ENCODE data around the gene MX1.

The MX1 gene

GRCh38 chr21:41500363-41500762, 74.3 kb downstream of the MX1 start:
- ATAC-seq = no peak
- TF ChIP-seq CSDC2 (CRISPR knock-in tag; IDR thresholded peaks at IDR 0.05) (no peak), CREB5 (CRISPR knock-in tag; IDR thresholded peaks at IDR 0.05; ENCODE audit: low read depth) (no peak), ZNF8 (CRISPR knock-in tag; IDR thresholded peaks at IDR 0.05) (no peak), GLIS3 (CRISPR knock-in tag; IDR thresholded peaks at IDR 0.05) (no peak), ZFP3 (CRISPR knock-in tag; IDR thresholded peaks at IDR 0.05) (no peak), PATZ1 (CRISPR knock-in tag; IDR thresholded peaks at IDR 0.05; ENCODE audit: borderline replicate concordance) (no peak), TCF4 (CRISPR knock-in tag; IDR thresholded peaks at IDR 0.05; ENCODE audit: borderline replicate concordance) (no peak), OSR1 (CRISPR knock-in tag; IDR thresholded peaks at IDR 0.05) (no peak), SNAI2 (CRISPR knock-in tag; IDR thresholded peaks at IDR 0.05) (no peak), RARB (CRISPR knock-in tag; IDR thresholded peaks at IDR 0.05) (no peak), PPARA (CRISPR knock-in tag; IDR thresholded peaks at IDR 0.05; ENCODE audit: borderline replicate concordance) (no peak), ZC3H10 (CRISPR knock-in tag; IDR thresholded peaks at IDR 0.05) (no peak)
- TF ChIP-seq, protein P1, sequence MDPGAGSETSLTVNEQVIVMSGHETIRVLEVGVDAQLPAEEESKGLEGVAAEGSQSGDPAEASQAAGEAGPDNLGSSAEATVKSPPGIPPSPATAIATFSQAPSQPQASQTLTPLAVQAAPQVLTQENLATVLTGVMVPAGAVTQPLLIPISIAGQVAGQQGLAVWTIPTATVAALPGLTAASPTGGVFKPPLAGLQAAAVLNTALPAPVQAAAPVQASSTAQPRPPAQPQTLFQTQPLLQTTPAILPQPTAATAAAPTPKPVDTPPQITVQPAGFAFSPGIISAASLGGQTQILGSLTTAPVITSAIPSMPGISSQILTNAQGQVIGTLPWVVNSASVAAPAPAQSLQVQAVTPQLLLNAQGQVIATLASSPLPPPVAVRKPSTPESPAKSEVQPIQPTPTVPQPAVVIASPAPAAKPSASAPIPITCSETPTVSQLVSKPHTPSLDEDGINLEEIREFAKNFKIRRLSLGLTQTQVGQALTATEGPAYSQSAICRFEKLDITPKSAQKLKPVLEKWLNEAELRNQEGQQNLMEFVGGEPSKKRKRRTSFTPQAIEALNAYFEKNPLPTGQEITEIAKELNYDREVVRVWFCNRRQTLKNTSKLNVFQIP (CRISPR knock-in tag; IDR thresholded peaks at IDR 0.05; ENCODE audit: borderline replicate concordance, low read depth) = no peak
- TF ChIP-seq, protein P2, sequence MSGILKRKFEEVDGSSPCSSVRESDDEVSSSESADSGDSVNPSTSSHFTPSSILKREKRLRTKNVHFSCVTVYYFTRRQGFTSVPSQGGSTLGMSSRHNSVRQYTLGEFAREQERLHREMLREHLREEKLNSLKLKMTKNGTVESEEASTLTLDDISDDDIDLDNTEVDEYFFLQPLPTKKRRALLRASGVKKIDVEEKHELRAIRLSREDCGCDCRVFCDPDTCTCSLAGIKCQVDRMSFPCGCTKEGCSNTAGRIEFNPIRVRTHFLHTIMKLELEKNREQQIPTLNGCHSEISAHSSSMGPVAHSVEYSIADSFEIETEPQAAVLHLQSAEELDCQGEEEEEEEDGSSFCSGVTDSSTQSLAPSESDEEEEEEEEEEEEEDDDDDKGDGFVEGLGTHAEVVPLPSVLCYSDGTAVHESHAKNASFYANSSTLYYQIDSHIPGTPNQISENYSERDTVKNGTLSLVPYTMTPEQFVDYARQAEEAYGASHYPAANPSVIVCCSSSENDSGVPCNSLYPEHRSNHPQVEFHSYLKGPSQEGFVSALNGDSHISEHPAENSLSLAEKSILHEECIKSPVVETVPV (CRISPR knock-in tag; IDR thresholded peaks at IDR 0.05) = no peak

DNA sequence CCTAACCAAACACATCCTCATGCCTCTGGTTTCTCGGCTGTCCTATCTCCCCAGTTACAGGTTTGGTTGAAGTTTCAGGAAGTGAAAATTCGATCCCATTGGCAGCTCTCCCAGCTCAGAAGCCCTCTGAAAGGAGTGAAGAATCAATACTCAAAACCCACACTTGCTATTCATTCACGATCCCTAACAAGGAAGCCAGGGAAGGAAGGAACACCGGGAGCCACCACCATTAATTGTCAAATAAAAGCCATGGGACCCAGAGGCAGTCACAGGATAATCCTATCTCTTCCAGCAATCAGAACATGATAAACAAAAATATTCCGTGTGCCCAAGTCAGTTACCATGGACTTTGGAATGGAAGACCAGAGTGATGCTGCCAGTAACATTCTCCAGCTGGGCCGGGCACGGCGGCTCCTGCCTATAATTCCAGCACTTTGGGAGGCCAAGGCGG, 74.9 kb downstream of the MX1 start:
- no peak for TF ChIP-seq ESRRG (CRISPR knock-in tag; IDR thresholded peaks at IDR 0.05)
- no peak for TF ChIP-seq CSDC2 (CRISPR knock-in tag; IDR thresholded peaks at IDR 0.05)
- TF ChIP-seq ARNTL (CRISPR knock-in tag; IDR thresholded peaks at IDR 0.05; ENCODE audit: borderline replicate concordance, low read depth) = no peak
- ATAC-seq = no peak

GRCh38 chr21:41501919-41502318, 75.9 kb downstream of the MX1 start:
- TF ChIP-seq GLIS3 (CRISPR knock-in tag; IDR thresholded peaks at IDR 0.05) (no peak), OSR1 (CRISPR knock-in tag; IDR thresholded peaks at IDR 0.05) (no peak), BACH2 (CRISPR knock-in tag; IDR thresholded peaks at IDR 0.05; ENCODE audit: borderline replicate concordance) (no peak)
- no peak for ATAC-seq

- TF ChIP-seq SNAI2 (CRISPR knock-in tag; IDR thresholded peaks at IDR 0.05) = no peak
- no peak for TF ChIP-seq GLIS3 (CRISPR knock-in tag; IDR thresholded peaks at IDR 0.05)
- TF ChIP-seq, protein P2 (CRISPR knock-in tag; IDR thresholded peaks at IDR 0.05) = no peak
- TF ChIP-seq ZNF565 (CRISPR knock-in tag; conservative IDR thresholded peaks at IDR 0.05; ENCODE audit: low read depth) = no peak
- TF ChIP-seq CSDC2 (CRISPR knock-in tag; IDR thresholded peaks at IDR 0.05) = no peak
- no peak for TF ChIP-seq ZNF70 (CRISPR knock-in tag; IDR thresholded peaks at IDR 0.05)
- TF ChIP-seq, protein P3, sequence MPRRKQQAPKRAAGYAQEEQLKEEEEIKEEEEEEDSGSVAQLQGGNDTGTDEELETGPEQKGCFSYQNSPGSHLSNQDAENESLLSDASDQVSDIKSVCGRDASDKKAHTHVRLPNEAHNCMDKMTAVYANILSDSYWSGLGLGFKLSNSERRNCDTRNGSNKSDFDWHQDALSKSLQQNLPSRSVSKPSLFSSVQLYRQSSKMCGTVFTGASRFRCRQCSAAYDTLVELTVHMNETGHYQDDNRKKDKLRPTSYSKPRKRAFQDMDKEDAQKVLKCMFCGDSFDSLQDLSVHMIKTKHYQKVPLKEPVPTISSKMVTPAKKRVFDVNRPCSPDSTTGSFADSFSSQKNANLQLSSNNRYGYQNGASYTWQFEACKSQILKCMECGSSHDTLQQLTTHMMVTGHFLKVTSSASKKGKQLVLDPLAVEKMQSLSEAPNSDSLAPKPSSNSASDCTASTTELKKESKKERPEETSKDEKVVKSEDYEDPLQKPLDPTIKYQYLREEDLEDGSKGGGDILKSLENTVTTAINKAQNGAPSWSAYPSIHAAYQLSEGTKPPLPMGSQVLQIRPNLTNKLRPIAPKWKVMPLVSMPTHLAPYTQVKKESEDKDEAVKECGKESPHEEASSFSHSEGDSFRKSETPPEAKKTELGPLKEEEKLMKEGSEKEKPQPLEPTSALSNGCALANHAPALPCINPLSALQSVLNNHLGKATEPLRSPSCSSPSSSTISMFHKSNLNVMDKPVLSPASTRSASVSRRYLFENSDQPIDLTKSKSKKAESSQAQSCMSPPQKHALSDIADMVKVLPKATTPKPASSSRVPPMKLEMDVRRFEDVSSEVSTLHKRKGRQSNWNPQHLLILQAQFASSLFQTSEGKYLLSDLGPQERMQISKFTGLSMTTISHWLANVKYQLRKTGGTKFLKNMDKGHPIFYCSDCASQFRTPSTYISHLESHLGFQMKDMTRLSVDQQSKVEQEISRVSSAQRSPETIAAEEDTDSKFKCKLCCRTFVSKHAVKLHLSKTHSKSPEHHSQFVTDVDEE (CRISPR knock-in tag; IDR thresholded peaks at IDR 0.05) = no peak
- no peak for TF ChIP-seq TCF4 (CRISPR knock-in tag; IDR thresholded peaks at IDR 0.05; ENCODE audit: borderline replicate concordance)
- no peak for TF ChIP-seq CREB5 (CRISPR knock-in tag; IDR thresholded peaks at IDR 0.05; ENCODE audit: low read depth)
- no peak for TF ChIP-seq ARNTL (CRISPR knock-in tag; IDR thresholded peaks at IDR 0.05; ENCODE audit: borderline replicate concordance, low read depth)
- ATAC-seq = no peak
Observed at GRCh38 chr21:41503331-41503730, 77.3 kb downstream of the MX1 start.

Data from SK-N-SH treated with all-trans-retinoic acid at 6 μM for 48 hours (cell line).